HG02763 (cell line): ENCODE results near the gene CDC42BPA.
"Not testable (repeated sequence)": the region's sequence is repeated elsewhere in the genome, so short reads cannot be mapped to it uniquely, and the experiment has no call there.

ENCODE experiments used
- ATAC-seq: cut with Tn5 transposase; IDR thresholded peaks from one replicate; pipeline ENCODE4 v1.9.1; 2021; ENCODE audit warnings: mild to moderate bottlenecking, moderate library complexity; ENCODE audit not compliant: unreplicated experiment

CDC42BPA gene

DNA sequence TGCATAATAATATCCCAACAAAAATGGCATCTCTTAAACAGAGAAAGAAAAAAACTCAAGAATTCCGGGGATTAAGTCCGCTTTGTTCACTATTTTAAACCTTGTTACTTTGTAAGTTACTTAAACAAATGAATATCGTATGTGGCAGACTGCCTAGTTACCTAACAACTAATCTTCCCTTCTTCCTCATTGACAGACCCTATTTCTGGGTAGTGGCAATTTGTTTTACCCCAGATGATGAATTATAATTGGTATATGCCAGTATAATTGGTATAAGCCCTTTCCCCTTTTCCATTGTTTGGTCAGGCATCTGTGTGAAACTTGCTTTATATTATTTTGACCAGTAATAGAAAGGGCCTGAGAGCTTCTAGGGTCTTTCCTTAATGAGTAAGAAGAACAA is 52.4 kb downstream of the CDC42BPA start:
- ATAC-seq = no peak

DNA sequence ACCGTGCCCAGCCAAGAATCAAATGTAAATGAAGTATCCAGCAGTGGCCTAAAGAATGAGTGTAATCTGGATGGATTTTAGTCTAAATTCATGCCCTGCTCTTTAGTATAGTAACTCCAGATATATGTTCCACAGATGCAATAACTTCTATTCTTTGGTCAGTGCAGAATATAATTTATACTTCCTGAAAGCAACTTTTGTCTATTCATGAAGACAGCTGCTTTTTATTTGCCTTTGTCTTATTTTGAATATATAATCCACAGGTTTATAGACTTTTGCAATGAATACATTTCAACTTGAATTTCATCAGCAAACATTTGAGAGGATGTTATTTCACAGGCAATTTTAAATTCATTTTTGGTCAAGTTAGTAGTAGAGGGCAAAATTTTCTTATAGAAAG is 54.4 kb downstream of the CDC42BPA start:
- ATAC-seq = no peak

DNA sequence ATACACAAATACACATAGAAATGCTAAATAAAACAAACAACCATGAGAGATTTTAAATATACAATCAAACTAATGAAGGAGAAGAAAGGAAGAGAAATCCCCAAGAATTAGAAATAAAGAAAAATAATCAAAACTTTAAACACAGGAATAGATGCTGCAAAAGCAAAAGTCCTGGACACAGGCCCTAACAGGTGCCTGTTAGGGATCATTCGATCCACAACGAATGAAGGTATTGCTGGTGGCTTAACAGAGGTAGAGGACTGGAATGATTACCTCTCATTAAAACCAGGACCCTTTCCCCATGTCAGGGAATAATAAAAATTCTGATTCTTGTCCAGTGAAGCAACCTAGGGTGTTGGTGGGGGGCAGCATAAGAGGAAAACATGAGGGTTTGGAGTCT is 56.8 kb downstream of the CDC42BPA start:
- no peak for ATAC-seq

DNA sequence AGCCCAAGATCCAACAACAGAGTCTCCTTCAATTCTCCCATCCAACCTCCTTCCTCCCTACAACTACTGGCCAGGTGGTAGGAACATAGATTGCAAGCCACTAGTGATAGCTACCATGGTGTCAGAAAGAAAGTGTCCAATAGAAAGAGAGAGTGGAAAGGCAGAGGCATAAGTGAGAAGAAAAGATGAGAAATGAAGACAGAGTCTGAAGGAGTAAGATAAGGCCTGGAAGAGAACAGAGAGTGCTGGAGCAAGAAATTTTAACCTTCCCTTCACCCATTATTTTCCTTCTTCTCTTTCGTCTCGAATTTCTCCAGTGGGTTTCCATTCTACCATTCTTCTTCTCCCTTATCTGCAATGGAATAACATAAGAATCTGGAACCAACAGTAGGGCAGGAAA is 57.9 kb downstream of the CDC42BPA start:
- ATAC-seq = no peak

DNA sequence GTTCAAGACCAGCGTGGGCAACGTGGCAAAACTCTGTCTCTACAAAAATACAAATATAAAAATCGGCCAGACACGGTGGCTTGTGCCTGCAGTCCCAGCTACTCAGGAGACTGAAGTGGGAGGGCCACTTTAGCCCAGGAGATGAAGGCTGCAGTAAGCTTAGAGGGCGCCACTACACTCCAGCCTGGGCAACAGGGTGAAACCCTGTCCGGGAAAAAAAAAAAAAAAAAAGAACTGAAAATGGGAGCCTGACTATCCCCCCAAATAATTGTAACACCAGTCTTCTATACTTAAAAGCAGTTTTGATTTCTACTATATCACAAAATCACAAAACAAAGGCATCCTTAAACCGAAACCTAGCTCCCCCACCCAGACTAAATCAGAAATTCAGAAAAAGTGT is 60.3 kb downstream of the CDC42BPA start:
- no peak for ATAC-seq

DNA sequence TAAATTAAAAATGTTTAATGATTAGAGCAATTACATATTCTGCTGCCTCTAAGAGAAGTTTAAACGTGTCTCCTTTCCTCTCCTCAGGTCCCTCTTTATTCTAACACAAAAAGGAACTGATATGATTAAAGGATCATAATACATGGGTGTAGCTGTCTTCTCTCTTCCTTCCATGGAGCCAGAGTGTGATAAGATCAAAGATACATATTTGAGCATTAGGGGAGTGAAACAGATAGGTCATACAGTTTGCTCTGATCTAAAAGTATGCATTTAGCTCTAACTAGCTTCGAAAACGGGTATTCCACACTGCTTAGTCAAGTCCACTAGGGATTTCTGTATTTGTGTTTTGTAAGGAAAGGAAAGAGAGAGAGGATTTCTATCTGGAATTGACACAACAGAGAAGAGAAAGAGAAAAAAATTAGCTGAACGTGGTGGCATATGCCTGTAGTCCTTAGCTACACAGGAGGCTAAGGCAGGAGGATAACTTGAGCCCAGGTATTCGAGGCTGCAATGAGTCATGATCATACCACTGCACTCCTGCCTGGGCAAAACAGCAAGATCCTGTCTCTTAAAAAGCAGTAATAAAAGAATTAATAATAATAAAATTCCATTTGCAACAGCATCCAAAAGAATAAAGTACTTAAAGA is 63.1 kb downstream of the CDC42BPA start:
- ATAC-seq = no peak

DNA sequence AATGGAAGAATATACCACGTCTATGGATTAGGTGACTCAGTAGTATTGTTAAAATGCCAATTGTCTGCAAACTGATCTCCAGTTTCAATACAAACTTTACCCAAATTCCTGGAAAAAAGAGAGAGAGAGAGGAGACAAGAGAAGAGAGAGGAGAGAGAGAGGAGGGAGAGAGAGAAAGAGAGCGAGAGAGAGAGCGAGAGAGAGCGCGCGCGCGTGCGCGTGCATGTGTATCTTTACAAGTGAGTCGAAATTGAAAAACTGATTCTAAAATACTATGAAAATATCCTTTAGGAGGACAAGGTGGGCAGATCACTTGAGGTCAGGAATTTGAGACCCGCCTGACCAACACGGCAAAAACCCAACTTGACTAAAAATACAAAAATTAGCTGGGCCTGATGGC is 65.2 kb downstream of the CDC42BPA start:
- no peak for ATAC-seq

DNA sequence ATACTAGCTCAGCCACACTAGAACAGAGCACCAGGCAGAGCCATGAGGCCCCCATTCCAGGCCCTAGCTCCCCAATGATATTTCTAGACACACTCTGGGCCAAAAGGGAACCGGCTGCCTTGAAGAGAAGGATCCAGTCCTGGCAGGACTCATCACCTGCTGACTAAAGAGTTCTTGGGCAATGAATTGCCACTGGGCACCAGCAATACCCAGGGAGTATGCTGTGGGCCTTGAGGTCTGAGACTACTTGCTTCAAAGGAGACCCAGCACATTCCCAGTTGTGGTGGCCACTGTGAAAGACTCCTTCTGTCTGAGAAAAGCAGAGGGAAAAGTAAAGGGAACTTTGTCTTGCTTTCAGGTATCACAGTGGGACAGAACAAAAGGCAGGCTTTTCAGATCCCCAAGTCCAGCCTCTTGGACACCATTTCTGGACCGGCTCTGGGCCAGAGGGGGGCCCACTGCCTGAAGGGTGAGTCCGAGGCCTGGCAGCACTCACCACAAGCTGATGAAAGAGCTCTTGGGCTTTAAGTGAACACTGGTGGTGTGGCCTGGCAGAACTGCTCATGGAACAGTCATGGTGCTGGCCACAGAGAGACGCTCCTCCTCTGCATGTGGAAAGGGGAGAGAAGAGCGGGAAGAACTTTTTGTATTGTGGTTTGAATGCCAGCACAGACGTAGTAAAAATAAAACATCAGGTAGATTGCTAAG is 72.5 kb downstream of the CDC42BPA start:
- no peak for ATAC-seq

DNA sequence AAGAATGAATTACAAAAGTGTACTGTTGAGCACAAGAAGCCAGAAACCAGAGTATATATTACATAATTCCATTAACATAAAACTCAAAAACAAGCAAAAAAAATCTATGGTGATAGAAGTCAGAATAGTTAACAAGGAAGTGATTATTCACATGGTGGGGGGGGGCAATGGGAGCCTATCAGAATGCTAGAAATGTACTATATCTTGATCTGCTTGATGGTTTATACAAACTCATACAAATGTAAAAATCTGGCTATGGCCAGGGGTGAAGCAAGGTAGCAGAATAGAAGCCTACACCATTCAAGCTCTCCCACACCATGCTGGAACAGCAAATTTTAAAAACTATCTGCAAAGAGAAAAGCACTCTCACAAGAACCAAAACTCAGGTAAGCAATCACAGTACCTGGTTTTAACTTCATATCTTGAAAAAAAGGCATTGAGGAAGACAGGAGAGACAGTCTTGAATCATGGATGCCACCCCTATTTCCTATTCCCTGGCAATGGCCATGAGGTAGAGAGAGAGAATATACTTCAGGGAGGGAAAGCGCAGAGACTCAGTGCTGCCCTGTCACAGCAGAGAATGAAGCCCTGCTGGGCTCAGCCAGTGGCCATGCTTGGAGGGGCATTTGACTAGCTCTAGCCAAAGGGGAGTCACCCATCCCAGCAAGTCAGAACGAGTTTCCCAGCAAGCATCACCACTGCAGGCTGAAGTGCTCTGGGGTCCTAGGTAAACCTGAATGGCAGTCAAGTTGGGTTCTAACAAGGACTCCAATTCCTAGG is 73.8 kb downstream of the CDC42BPA start:
- ATAC-seq = no peak

DNA sequence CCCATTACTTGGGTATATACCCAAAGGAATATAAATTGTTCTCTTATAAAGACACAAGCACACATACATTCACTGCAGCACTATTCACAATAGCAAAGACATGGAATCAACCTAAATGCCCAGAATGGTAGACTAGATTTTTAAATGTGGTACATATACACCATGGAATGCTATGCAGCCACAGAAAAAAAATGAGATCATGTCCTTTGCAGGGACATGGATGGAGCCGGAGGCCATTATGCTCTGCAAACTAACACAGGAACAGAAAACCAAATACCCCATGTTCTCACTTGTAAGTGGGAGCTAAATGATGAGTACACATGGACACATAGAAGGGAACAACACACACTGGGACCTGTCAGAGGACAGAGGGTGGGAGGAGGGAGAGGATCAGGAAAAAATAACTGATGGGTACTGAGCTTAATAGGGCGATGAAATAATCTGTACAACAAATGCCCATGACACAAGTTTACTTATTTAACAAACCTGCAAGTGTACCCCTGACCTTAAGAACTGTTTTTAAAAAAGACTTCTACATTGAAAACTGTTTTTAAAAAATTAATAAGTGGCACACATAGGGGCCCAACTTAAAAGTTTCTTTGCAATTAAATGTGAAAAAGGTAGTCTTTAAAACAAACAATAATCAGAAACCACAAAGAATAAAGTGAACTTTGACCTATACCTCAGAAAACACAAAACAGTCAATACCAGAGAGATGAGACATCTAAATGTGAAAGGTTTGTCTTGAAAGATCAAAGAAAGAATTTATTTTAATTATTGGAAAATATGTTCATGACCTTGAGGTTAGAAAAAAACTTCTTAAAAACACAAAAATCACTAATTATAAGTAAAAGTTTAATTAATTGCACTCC is 75.2 kb downstream of the CDC42BPA start:
- no peak for ATAC-seq

DNA sequence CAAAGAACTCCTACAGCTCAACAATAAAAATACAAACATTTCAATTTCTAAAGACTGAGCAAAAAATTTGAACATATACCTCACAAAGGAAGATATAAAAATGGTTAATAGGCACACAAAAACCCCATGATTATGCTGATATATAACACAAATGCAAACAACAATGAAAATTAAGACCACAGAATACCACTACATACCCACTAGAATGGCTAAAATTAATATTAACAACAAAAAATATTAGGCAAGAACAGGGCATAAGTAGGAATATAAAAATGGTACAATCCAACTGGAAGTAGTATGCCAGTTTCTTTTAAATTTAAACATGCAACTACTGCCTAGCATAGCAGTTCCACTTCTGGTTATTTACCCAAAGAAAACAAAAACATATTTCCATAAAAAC is 77.3 kb downstream of the CDC42BPA start:
- ATAC-seq = no peak

DNA sequence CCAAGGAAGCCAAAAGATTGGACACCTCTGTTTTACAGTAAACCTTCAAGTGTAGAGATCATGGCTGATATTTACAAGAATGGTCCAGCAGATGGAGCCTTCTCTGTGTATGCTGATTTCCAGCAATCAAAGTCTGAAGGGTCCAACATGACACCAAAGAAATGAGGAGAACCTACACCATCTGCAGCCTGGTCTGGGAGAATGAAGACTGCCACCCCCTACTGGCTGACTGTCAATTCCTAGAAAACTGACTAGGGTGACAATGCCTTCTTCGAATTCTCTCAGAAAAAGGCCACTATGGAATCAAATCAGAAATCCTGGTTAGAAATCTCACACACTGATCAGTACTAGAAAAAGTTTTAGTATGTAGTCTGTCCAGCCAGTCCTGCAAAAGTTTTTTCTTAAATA is 83.3 kb downstream of the CDC42BPA start:
- ATAC-seq = no peak

DNA sequence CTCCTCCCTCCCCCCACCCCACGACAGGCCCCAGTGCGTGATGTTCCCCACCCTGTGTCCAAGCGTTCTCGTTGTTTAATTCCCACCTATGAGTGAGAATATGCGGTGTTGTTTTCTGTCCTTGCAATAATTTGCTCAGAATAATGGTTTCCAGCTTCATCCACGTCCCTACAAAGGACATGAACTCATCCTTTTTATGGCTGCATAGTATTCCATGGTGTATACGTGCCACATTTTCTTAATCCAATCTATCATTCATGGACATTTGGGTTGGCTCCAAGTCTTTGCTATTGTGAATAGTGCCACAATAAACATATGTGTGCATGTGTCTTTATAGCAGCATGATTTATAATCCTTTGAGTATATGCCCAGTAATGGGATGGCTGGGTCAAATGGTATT is 87.2 kb downstream of the CDC42BPA start:
- not testable (repeated sequence) for ATAC-seq

DNA sequence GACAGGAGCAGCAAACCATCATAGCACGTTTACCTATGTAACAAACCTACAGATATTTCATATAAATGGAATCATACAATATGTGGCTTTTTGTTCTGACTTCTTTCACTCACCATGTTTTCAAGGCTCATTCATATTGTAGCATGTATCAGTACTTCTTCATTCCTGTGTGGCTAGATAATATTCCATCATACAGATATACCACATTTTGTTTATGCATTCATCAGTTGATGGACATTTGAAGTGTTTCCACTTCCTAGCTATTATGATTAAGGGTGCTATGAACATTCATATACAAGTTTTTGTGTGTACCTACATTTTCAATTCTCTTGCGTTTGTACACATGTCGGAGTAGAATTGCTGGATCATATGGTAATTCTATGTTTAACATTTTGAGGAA is 90.1 kb downstream of the CDC42BPA start:
- no peak for ATAC-seq

DNA sequence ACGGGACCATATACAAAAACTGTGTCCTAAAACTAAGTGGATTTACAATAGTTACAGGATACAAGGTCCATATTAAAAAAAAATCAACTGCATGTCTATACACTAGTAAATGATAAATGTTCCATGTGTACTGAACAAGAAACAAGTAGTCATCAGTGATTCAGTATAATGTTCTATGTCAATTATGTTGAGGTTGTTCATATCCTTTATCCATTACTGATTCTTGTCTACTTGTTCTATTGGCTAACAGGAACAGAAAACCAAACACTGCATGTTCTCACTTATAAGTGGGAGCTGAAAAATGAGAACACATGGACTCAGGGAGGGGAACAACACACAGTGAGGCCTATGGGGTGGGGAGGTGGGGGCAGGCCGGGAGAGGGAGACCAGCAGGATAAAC is 90.5 kb downstream of the CDC42BPA start:
- ATAC-seq = no peak

DNA sequence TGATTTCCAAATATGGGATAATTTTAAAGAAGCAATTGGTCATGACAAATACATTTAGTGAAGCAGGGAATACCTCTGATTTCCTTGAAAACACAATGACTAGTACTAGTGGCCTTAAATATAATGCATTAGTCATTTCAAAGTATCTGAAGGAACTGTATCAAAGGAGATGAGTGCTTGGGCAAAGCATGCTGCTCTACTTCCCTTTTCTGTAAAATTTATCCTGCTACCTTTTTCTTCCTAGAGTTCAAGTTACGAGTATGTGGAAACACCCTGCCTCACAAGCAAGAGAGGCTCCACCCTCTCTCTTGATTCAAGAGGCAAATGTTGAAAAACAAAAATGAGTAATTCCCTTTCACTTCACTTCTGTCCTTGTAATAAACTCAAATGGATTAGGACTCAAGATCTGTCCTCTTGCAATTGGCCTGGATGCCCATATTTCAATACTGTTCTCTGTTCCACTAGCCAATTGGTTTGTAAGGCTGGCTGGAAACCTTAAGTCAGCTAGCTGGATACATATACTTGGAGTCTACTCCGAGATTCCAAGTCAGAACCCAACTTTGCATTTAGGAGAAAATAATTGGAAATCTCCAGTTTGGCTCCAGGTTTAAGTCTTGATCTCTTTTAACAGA is 92.5 kb downstream of the CDC42BPA start:
- no peak for ATAC-seq

DNA sequence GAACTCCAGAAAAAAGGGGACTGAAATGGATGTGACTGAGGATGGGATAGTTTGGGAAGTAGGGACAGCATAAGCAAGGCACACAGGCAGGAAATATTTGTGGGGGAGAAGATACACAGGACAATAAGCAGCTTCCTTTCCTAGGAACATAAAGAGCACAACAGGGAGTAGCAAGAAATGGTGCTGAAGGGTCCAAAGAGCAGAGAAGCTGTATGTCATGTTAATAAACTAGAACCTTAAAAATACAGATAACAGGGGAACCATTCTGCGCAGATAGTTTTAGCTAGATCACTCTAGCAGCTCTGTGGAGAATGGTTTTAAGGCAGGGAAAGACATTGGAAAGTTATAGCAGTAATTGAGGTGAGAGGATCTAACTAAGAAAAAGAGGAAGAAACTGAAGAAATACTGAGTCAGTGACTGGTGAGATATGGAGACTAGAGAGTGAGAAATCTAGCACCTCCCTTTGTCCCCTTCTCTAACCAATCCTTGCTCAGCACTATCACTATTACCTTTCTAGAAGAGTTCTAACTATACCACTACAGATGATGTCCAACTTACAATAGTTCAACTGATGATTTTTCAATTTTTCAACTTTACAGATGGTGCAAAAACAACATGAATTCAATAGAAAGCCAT is 95.0 kb downstream of the CDC42BPA start:
- ATAC-seq = no peak

DNA sequence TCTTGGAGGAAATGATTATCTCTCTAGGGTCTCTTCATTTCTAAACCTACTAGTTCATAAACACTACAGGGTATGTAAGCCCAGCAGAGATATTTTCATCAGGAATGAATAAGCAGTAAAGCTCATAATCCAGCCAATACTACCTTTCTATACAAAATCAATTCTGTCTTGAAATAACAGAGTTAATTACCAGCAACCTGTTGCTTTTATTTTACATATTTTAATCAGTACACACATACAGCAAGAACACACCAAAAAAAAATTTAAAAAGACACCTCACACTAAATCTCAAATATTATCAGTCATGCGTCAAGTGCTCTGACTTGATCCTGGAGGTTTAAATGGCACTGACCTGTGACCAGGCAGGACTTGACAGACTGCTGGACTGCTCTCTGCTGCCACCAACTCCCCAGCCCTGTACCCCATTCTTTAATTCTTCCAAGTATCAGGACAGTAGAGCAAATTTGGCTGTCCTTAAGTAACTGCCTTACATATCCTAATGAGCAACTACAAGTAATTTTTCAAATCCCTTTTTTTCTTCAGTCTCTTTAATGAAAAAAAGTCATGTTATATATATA is 98.5 kb downstream of the CDC42BPA start:
- ATAC-seq = no peak

DNA sequence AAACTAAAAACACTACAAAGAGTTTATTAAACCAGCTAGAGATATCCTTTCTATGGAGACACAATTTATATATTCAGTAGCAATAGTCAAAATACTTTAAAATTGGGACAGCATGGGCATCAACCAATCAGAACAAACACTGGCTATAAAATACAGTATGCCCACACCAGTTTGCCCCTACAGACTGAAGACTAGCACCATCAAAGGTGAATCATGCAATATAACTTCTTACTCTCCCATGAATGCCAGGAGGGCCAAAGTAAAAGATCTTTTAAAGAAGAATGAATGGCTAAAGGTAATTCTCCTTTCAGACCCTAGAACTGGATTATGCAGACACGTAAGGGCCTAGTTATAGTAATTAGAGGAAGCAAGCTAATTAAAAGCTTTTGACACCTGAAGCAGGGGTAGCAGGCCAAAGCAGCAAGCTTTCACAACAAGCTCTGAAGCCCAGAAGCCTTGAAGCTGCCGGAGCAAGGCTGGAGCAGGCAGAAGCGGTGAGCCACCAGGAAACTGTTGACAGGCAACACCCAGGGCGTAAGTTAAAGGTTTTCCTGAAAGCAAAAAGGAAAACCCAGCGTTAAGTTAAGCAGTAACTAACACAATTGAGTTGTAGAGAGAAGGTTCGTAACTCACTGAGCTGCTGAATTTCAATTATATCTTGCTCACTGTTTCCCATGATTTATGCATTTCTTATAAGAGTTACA is 99.3 kb downstream of the CDC42BPA start:
- ATAC-seq = no peak
